GM23338 (cell line): ENCODE measurements around the gene LMOD1.

ENCODE experiments used
- CTCF ChIP-seq, 2 experiments: fragments of 200-600 bp in 1 of 2; sonication (generic) in 1 of 2; conservative IDR thresholded peaks; 2 replicates each; pipeline versions ENCODE4 v1.5.1 to v1.6.1; 2016 to 2017; ENCODE audit warnings: antibody characterized with exemption in 2 of 2, low read depth in 2 of 2, mild to moderate bottlenecking in 2 of 2, moderate library complexity in 1 of 2
- EZH2 ChIP-seq: fragments of 200-600 bp; sonication (generic); IDR thresholded peaks from one replicate; pipeline ENCODE4 v1.8.0; 2017; ENCODE audit warnings: antibody characterized with exemption, mild to moderate bottlenecking, low read depth; ENCODE audit not compliant: unreplicated experiment
- EZH2phosphoT487 ChIP-seq: fragments of 200-600 bp; sonication (generic); IDR thresholded peaks from one replicate; pipeline ENCODE4 v1.8.1; 2018; ENCODE audit warnings: antibody characterized with exemption; ENCODE audit not compliant: unreplicated experiment
- NANOG ChIP-seq: IDR thresholded peaks from 2 replicates; pipeline ENCODE4 v1.6.1; 2016; ENCODE audit warnings: antibody characterized with exemption, borderline replicate concordance
- POLR2AphosphoS5 ChIP-seq: IDR thresholded peaks from 2 replicates; pipeline ENCODE4 v1.6.1; 2016; ENCODE audit warnings: antibody characterized with exemption, low read depth
- REST ChIP-seq: IDR thresholded peaks from one replicate; pipeline ENCODE4 v1.6.1; 2018; ENCODE audit warnings: antibody characterized with exemption; ENCODE audit not compliant: unreplicated experiment
- STAT1 ChIP-seq: IDR thresholded peaks from one replicate; pipeline ENCODE4 v1.6.1; 2016; ENCODE audit warnings: antibody characterized with exemption; ENCODE audit not compliant: unreplicated experiment
- ZNF331 ChIP-seq: fragments of 250-450 bp; sonication (Bioruptor Pico); IDR thresholded peaks from 2 replicates; pipeline ENCODE4 v1.5.0; 2020; ENCODE audit warnings: low read depth, mild to moderate bottlenecking, moderate library complexity
- ZNF462 ChIP-seq: fragments of 250-450 bp; sonication (Bioruptor Pico); IDR thresholded peaks from 2 replicates; pipeline ENCODE4 v1.5.0; 2020; ENCODE audit warnings: mild to moderate bottlenecking, moderate library complexity

- TF ChIP-seq EZH2 (no peak), POLR2AphosphoS5 (no peak), CTCF (conservative IDR thresholded peaks at IDR 0.05; ENCODE audit: low read depth in 2 of 2) (no peak), EZH2phosphoT487 (no peak), NANOG (no peak), REST (no peak), ZNF331 (CRISPR knock-in tag) (no peak), ZNF462 (CRISPR knock-in tag) (no peak), STAT1 (no peak)
Observed at GRCh38 chr1:201886103-201886885, 60.1 kb downstream of the LMOD1 start.
